Kidney epithelial cell (primary cell): ENCODE results near the gene PI16. TPM values are rescaled to one million over a fixed set of nuclear protein-coding genes. Genes with fewer than 3 reads are reported as not detected.

Experiments
- DNase-seq: peaks from one replicate; pipeline ENCODE4 v3.0.0-alpha.2; 2010; ENCODE audit warnings: low read depth
- H3K27me3 ChIP-seq: 2 replicates; pipeline ENCODE4 v1.6.0; 2011; ENCODE audit warnings: low read length; ENCODE audit not compliant: control insufficient read depth, insufficient read depth
- H3K36me3 ChIP-seq: 2 replicates; pipeline ENCODE4 v1.5.1; 2011; ENCODE audit warnings: low read length; ENCODE audit not compliant: control insufficient read depth, insufficient read depth
- H3K4me3 ChIP-seq: 2 replicates; pipeline ENCODE4 v1.5.1; 2011; ENCODE audit warnings: low read depth, mild to moderate bottlenecking, control low read depth, low read length
- CTCF ChIP-seq: IDR thresholded peaks from 2 replicates; pipeline ENCODE4 v1.5.1; 2011; ENCODE audit warnings: mild to moderate bottlenecking, moderate library complexity, low read length, control low read depth, inconsistent platforms; ENCODE audit not compliant: insufficient read depth, poor library complexity, severe bottlenecking
- total RNA-seq: library from RNA; depleted of rRNA; stranded (reverse); fragments of >200 nt; gene quantifications from 2 replicates; pipeline ENCODE4 v1.2.3, GENCODE V29; 2015

Gene PI16
- not detected in 2 replicates for total RNA-seq

GRCh38 chr6:36954262-36954931 is at the start of gene PI16:
Gene PI16, plus strand, starts transcription at chr6:36954738. Its CDS starts 23 bp downstream, at chr6:36954761.
- DNase-seq: no peak
- TF ChIP-seq CTCF: no peak
- Histone ChIP-seq H3K4me3 (no peak within 1 kb of the TSS), H3K27me3 (no peaks in the 10 kb centered on the region), H3K36me3 (no peaks in the 10 kb centered on the region)

DNA sequence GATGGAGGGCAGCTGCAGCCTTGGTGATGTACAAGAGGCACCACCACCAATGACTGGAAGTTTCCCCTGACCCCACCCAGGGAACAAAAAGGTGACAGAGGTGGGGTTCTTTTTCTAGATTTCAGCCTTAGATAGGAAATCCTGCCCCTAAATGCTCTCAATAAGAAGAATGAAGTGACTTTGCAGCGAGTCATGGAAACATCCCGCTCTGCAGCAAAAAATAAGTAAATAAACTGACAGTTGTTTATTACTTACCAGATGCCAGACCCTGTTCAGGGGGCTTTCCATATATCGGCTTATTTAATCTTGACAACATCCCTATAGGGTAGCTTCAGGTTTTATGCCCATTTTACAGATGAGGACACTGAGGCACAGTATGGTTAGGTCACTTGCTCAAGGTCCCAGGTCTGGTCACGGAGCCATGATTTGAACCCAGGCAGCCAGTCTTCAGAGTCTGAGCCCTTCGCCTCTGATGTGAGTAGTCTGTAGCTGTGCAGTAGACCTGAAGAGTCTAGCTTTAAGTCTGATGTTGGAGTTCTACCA is 49.6 kb upstream of the PI16 start:
- no peak overlapping the region for H3K4me3 ChIP-seq
- DNase-seq: no peak
- H3K36me3 ChIP-seq: peaks cover 1% of the 10 kb centered on the region
- TF ChIP-seq CTCF: no peak
- H3K27me3 ChIP-seq: no peaks in the 10 kb centered on the region

- H3K4me3 ChIP-seq: no peak overlapping the region
- H3K27me3 ChIP-seq: no peaks in the 10 kb centered on the region
- no peak for DNase-seq
- TF ChIP-seq CTCF: no peak
- H3K36me3 ChIP-seq: peaks cover 1% of the 10 kb centered on the region
Observed at GRCh38 chr6:36906539-36907325, 47.8 kb upstream of the PI16 start.

DNA sequence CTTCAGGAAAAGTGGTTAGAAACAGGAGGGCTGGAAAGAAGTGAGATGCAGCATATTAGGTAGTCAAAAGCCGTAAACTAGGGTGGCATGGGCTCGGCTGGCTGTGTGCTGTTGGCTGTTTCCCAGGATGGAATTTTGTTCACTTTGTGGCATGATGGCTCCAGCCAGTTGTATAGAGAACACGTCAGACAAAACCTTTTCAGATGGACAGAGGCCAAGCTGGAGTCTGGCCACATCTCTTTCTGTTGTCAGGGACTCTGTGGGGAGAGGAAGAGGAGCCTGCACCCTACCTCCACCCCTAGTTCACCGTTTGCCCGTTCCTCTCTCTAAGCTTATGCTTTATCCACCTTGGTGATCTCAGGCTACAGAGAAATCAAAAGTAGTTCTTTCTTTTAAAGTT is 46.8 kb upstream of the PI16 start:
- no peak overlapping the region for H3K4me3 ChIP-seq
- no peak for DNase-seq

DNA sequence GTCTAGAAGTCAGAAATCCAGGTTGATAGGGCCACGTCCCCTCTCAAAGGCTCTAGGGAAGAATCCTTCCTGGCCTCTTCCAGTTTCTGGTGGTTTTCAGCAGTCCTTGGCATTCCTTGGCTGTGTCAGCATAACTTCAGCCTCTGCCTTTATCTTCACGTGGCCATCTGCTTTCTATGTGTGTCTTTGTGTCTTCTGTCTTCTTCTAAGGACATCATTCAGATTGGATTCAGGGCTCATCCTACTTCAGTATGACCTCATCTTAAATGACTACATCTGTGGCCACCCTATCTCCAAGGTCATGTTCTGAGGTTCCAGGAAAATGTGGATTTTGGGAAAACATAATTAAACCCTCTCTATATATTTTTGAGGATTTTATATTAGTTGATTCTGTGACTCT is 45.8 kb upstream of the PI16 start:
- no peak for DNase-seq
- TF ChIP-seq CTCF: no peak
- Histone ChIP-seq H3K27me3 (no peaks in the 10 kb centered on the region), H3K36me3 (peaks cover 1% of the 10 kb centered on the region), H3K4me3 (no peak overlapping the region)

More for the DNA sequence above, 46.8 kb upstream of the PI16 start:
- no peak for TF ChIP-seq CTCF
- H3K27me3 ChIP-seq: no peaks in the 10 kb centered on the region
- H3K36me3 ChIP-seq: peaks cover 1% of the 10 kb centered on the region

- Histone ChIP-seq H3K36me3 (peaks cover 1% of the 10 kb centered on the region), H3K4me3 (no peak overlapping the region), H3K27me3 (no peaks in the 10 kb centered on the region)
- no peak for DNase-seq
- no peak for TF ChIP-seq CTCF
Observed at GRCh38 chr6:36912030-36912454, 42.5 kb upstream of the PI16 start.
